Endothelial cell of umbilical vein (primary cell): ENCODE data around the gene PXT1.

ENCODE experiments used
- EZH2 ChIP-seq: IDR thresholded peaks from 2 replicates; pipeline ENCODE4 v1.6.1; 2012; ENCODE audit warnings: borderline replicate concordance, low read depth, mild to moderate bottlenecking, moderate library complexity, low read length, inconsistent platforms; ENCODE audit not compliant: severe bottlenecking
- FOS ChIP-seq: IDR thresholded peaks from 2 replicates; pipeline ENCODE4 v1.6.1; 2011; ENCODE audit warnings: mild to moderate bottlenecking, low read length, moderate library complexity, borderline replicate concordance; ENCODE audit not compliant: insufficient read depth
- GATA2 ChIP-seq: IDR thresholded peaks from 2 replicates; pipeline ENCODE4 v1.7.0; 2011; ENCODE audit warnings: low read depth, mild to moderate bottlenecking, moderate library complexity, mixed read lengths, low read length; ENCODE audit not compliant: insufficient read length, insufficient read depth
- JUN ChIP-seq: IDR thresholded peaks from 2 replicates; pipeline ENCODE4 v1.6.1; 2011; ENCODE audit warnings: borderline replicate concordance, low read depth; ENCODE audit not compliant: insufficient read length, insufficient read depth
- MAX ChIP-seq: IDR thresholded peaks from 2 replicates; pipeline ENCODE4 v1.6.1; 2011; ENCODE audit not compliant: insufficient read depth, insufficient read length
- POLR2A ChIP-seq: IDR thresholded peaks from 2 replicates; pipeline ENCODE4 v1.6.1; 2012; ENCODE audit warnings: low read depth, mild to moderate bottlenecking, control low read depth, low read length
- TF ChIP-seq, protein P1 (sequence below), 2 donors: IDR thresholded peaks; 1 replicate in 1 of 2; 2 replicates in 1 of 2; pipeline ENCODE4 v1.5.1; 2011; ENCODE audit warnings: low read length in 2 of 2, mild to moderate bottlenecking in 2 of 2, moderate library complexity in 2 of 2, control low read depth in 1 of 2, inconsistent platforms in 1 of 2, low read depth in 1 of 2; ENCODE audit not compliant: insufficient read depth in 1 of 2; ENCODE audit errors: extremely low read depth in 1 of 2

DNA sequence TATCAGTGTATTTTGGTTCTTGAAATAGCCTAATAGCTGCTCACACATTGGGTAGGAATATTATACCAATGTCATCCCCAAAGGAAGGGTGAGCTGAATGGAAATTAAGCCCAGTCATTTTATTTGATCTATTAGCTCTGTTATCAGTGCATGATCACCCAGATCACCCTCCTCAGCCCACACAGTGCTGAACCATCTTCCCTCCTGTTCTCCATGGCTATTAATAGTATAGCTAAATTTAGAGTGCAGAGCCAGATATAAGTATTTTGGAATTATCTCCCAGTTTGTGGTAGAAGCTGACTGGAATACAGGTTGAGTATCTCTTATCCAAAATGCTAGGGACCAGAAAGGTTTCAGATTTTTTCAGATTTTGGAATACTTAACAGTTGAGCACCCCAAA is 45.6 kb upstream of the PXT1 start:
- TF ChIP-seq, protein P1, sequence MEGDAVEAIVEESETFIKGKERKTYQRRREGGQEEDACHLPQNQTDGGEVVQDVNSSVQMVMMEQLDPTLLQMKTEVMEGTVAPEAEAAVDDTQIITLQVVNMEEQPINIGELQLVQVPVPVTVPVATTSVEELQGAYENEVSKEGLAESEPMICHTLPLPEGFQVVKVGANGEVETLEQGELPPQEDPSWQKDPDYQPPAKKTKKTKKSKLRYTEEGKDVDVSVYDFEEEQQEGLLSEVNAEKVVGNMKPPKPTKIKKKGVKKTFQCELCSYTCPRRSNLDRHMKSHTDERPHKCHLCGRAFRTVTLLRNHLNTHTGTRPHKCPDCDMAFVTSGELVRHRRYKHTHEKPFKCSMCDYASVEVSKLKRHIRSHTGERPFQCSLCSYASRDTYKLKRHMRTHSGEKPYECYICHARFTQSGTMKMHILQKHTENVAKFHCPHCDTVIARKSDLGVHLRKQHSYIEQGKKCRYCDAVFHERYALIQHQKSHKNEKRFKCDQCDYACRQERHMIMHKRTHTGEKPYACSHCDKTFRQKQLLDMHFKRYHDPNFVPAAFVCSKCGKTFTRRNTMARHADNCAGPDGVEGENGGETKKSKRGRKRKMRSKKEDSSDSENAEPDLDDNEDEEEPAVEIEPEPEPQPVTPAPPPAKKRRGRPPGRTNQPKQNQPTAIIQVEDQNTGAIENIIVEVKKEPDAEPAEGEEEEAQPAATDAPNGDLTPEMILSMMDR (IDR thresholded peaks at IDR 0.05; ENCODE audit: extremely low read depth in 1 of 2, insufficient read depth in 1 of 2, low read depth in 1 of 2, low read length in 2 of 2), result no peak
- TF ChIP-seq EZH2 (no peak), FOS (no peak), JUN (no peak), POLR2A (no peak), GATA2 (no peak), MAX (no peak)
